RKO (cell line): Measurements from ENCODE around the gene EIF5A.

ENCODE experiments used
- DNase-seq: peaks from one replicate; pipeline ENCODE4 v3.0.0-alpha.2; 2016; ENCODE audit warnings: low spot score

EIF5A gene

GRCh38 chr17:7356756-7357155 is 49.3 kb downstream of the EIF5A start:
- DNase-seq, result no peak

- no peak for DNase-seq
Observed at GRCh38 chr17:7357381-7357780, 50.0 kb downstream of the EIF5A start.

- no peak for DNase-seq
Observed at GRCh38 chr17:7361906-7362305, 54.5 kb downstream of the EIF5A start.
